Immature natural killer cell (primary cell): ENCODE data around the gene FUT9. TPM values are rescaled to one million over a fixed set of nuclear protein-coding genes. Genes with fewer than 3 reads are reported as not detected.

ENCODE experiments used
- DNase-seq, 3 donors: peaks; one replicate each; pipeline ENCODE4 v3.0.0; 2022; ENCODE audit warnings: mixed read lengths in 1 of 3
- H3K27ac Mint-ChIP-seq, 6 donors: one replicate each; pipeline ENCODE4 v1.8.0; 2020; ENCODE audit warnings: mixed read lengths in 6 of 6, mild to moderate bottlenecking in 5 of 6, inconsistent platforms in 4 of 6, moderate library complexity in 3 of 6
- H3K27me3 Mint-ChIP-seq, 3 donors: one replicate each; pipeline ENCODE4 v1.8.0; 2020 to 2021; ENCODE audit warnings: low read depth in 3 of 3, mild to moderate bottlenecking in 3 of 3, mixed read lengths in 3 of 3, moderate library complexity in 3 of 3, inconsistent platforms in 1 of 3
- H3K36me3 Mint-ChIP-seq, 3 donors: one replicate each; pipeline ENCODE4 v1.8.0; 2020; ENCODE audit warnings: mixed read lengths in 3 of 3, inconsistent platforms in 2 of 3, mild to moderate bottlenecking in 2 of 3
- H3K4me1 Mint-ChIP-seq, 2 donors: one replicate each; pipeline ENCODE4 v1.8.0; 2020; ENCODE audit warnings: inconsistent platforms in 2 of 2, mild to moderate bottlenecking in 2 of 2, mixed read lengths in 2 of 2, moderate library complexity in 1 of 2
- H3K4me3 Mint-ChIP-seq, 5 donors: one replicate each; pipeline ENCODE4 v1.8.0; 2020; ENCODE audit warnings: mild to moderate bottlenecking in 5 of 5, mixed read lengths in 5 of 5, inconsistent platforms in 3 of 5, moderate library complexity in 3 of 5
- H3K9me3 Mint-ChIP-seq, 6 donors: one replicate each; pipeline ENCODE4 v1.8.0; 2020; ENCODE audit warnings: mild to moderate bottlenecking in 6 of 6, mixed read lengths in 6 of 6, inconsistent platforms in 4 of 6, moderate library complexity in 3 of 6
- polyA plus RNA-seq, 3 donors: library from polyadenylated mRNA; unstranded; fragments of 300-500 nt; fragmentation: Illumina TruSeq; gene quantifications; one replicate each; pipeline ENCODE4 v1.2.3, GENCODE V29; 2021

Gene FUT9
- polyA plus RNA-seq, 3 donors from 2014 or later: not detected

GRCh38 chr6:96016334-96017069 lies 728 bp downstream of the FUT9 start:
- Mint-ChIP-seq H3K36me3 (no peaks in the 10 kb centered on the region), H3K9me3 (peaks cover 4 to 11% (median 5%) of the 10 kb centered on the region in 6 donors), H3K27ac (no peak overlapping the region), H3K4me1 (no peaks in the 10 kb centered on the region), H3K4me3 (no peak overlapping the region), H3K27me3 (peaks cover 0 to 7% (median 0%) of the 10 kb centered on the region in 3 donors)
- no peak for DNase-seq

GRCh38 chr6:96017070-96017359 lies 1.2 kb downstream of the FUT9 start:
- H3K4me3 Mint-ChIP-seq: no peak overlapping the region
- H3K27ac Mint-ChIP-seq: no peak overlapping the region
- peaks cover 0 to 7% (median 0%) of the 10 kb centered on the region in 3 donors for H3K27me3 Mint-ChIP-seq
- no peaks in the 10 kb centered on the region for H3K36me3 Mint-ChIP-seq
- H3K4me1 Mint-ChIP-seq: no peaks in the 10 kb centered on the region
- no peak for DNase-seq
- peaks cover 0 to 8% (median 5%) of the 10 kb centered on the region in 6 donors for H3K9me3 Mint-ChIP-seq

- no peak for DNase-seq
- Mint-ChIP-seq H3K4me3 (no peak overlapping the region), H3K27me3 (no peaks in the 10 kb centered on the region), H3K36me3 (no peaks in the 10 kb centered on the region), H3K27ac (no peak overlapping the region), H3K4me1 (no peaks in the 10 kb centered on the region), H3K9me3 (peaks cover 0 to 5% (median 2%) of the 10 kb centered on the region in 6 donors)
These were observed 6.5 kb downstream of the FUT9 start for GRCh38 chr6:96022225-96022624.

- Mint-ChIP-seq H3K4me1 (no peaks in the 10 kb centered on the region), H3K4me3 (no peak overlapping the region), H3K27ac (no peak overlapping the region), H3K27me3 (no peaks in the 10 kb centered on the region), H3K36me3 (no peaks in the 10 kb centered on the region), H3K9me3 (no peaks in the 10 kb centered on the region)
- DNase-seq: no peak
These were observed 16.9 kb downstream of the FUT9 start for GRCh38 chr6:96032661-96033060.

GRCh38 chr6:96051555-96051954 lies 35.8 kb downstream of the FUT9 start:
- no peaks in the 10 kb centered on the region for H3K27me3 Mint-ChIP-seq
- DNase-seq: no peak
- H3K27ac Mint-ChIP-seq: no peak overlapping the region
- no peaks in the 10 kb centered on the region for H3K4me1 Mint-ChIP-seq
- H3K36me3 Mint-ChIP-seq: no peaks in the 10 kb centered on the region
- peaks cover 0 to 14% (median 4%) of the 10 kb centered on the region in 6 donors for H3K9me3 Mint-ChIP-seq
- H3K4me3 Mint-ChIP-seq: no peak overlapping the region

GRCh38 chr6:96058082-96058481 lies 42.3 kb downstream of the FUT9 start:
- Mint-ChIP-seq H3K4me1 (no peaks in the 10 kb centered on the region), H3K36me3 (no peaks in the 10 kb centered on the region), H3K27me3 (no peaks in the 10 kb centered on the region)

GRCh38 chr6:96059586-96059985 lies 43.8 kb downstream of the FUT9 start:
- no peak for DNase-seq
- Mint-ChIP-seq H3K27me3 (peaks cover 0 to 1% (median 0%) of the 10 kb centered on the region in 3 donors), H3K36me3 (no peaks in the 10 kb centered on the region), H3K4me1 (no peaks in the 10 kb centered on the region), H3K4me3 (no peak overlapping the region), H3K27ac (no peak overlapping the region), H3K9me3 (peaks cover 0 to 9% (median 3%) of the 10 kb centered on the region in 6 donors)

More at GRCh38 chr6:96058082-96058481, 42.3 kb downstream of the FUT9 start:
- Mint-ChIP-seq H3K27ac (no peak overlapping the region), H3K4me3 (no peak overlapping the region), H3K9me3 (peaks cover 0 to 4% (median under 1%) of the 10 kb centered on the region in 6 donors)
- no peak for DNase-seq

GRCh38 chr6:96060249-96060648 lies 44.5 kb downstream of the FUT9 start:
- no peaks in the 10 kb centered on the region for H3K36me3 Mint-ChIP-seq
- H3K9me3 Mint-ChIP-seq: peaks cover 0 to 9% (median 3%) of the 10 kb centered on the region in 6 donors
- no peaks in the 10 kb centered on the region for H3K4me1 Mint-ChIP-seq
- no peak overlapping the region for H3K4me3 Mint-ChIP-seq
- peaks cover 0 to 1% (median 0%) of the 10 kb centered on the region in 3 donors for H3K27me3 Mint-ChIP-seq
- H3K27ac Mint-ChIP-seq: no peak overlapping the region
- DNase-seq: no peak

- H3K27me3 Mint-ChIP-seq: peaks cover 0 to 3% (median 0%) of the 10 kb centered on the region in 3 donors
- no peaks in the 10 kb centered on the region for H3K36me3 Mint-ChIP-seq
- H3K4me1 Mint-ChIP-seq: no peaks in the 10 kb centered on the region
- H3K27ac Mint-ChIP-seq: no peak overlapping the region
- no peak for DNase-seq
- H3K9me3 Mint-ChIP-seq: peaks cover 0 to 8% (median 4%) of the 10 kb centered on the region in 6 donors
- no peak overlapping the region for H3K4me3 Mint-ChIP-seq
These were observed 49.4 kb downstream of the FUT9 start for GRCh38 chr6:96065213-96065612.

- Mint-ChIP-seq H3K9me3 (peaks cover 0 to 12% (median 4%) of the 10 kb centered on the region in 6 donors), H3K4me1 (no peaks in the 10 kb centered on the region), H3K36me3 (no peaks in the 10 kb centered on the region), H3K4me3 (no peak overlapping the region), H3K27ac (no peak overlapping the region), H3K27me3 (peaks cover 0 to 3% (median 0%) of the 10 kb centered on the region in 3 donors)
- DNase-seq: no peak
These were observed 50.6 kb downstream of the FUT9 start for GRCh38 chr6:96066376-96066775.

GRCh38 chr6:96073555-96073954 lies 57.8 kb downstream of the FUT9 start:
- Mint-ChIP-seq H3K27me3 (no peaks in the 10 kb centered on the region), H3K4me1 (no peaks in the 10 kb centered on the region), H3K9me3 (peaks cover 0 to 8% (median 2%) of the 10 kb centered on the region in 6 donors), H3K4me3 (no peak overlapping the region), H3K36me3 (no peaks in the 10 kb centered on the region), H3K27ac (no peak overlapping the region)
- DNase-seq: no peak

GRCh38 chr6:96074006-96074405 lies 58.2 kb downstream of the FUT9 start:
- H3K4me3 Mint-ChIP-seq: no peak overlapping the region
- peaks cover 0 to 7% (median 4%) of the 10 kb centered on the region in 6 donors for H3K9me3 Mint-ChIP-seq
- no peaks in the 10 kb centered on the region for H3K27me3 Mint-ChIP-seq
- no peak for DNase-seq
- no peaks in the 10 kb centered on the region for H3K4me1 Mint-ChIP-seq
- H3K27ac Mint-ChIP-seq: no peak overlapping the region
- H3K36me3 Mint-ChIP-seq: no peaks in the 10 kb centered on the region

- Mint-ChIP-seq H3K27me3 (no peaks in the 10 kb centered on the region), H3K36me3 (no peaks in the 10 kb centered on the region), H3K4me1 (no peaks in the 10 kb centered on the region), H3K4me3 (no peak overlapping the region), H3K9me3 (peaks cover 0 to 12% (median 5%) of the 10 kb centered on the region in 6 donors), H3K27ac (no peak overlapping the region)
- DNase-seq: no peak
These were observed 60.1 kb downstream of the FUT9 start for GRCh38 chr6:96075826-96076225.

- peaks cover 0 to 3% (median 0%) of the 10 kb centered on the region in 3 donors for H3K36me3 Mint-ChIP-seq
- H3K4me1 Mint-ChIP-seq: no peaks in the 10 kb centered on the region
- H3K9me3 Mint-ChIP-seq: peaks cover 3 to 29% (median 4%) of the 10 kb centered on the region in 6 donors
- no peak overlapping the region for H3K4me3 Mint-ChIP-seq
- no peaks in the 10 kb centered on the region for H3K27me3 Mint-ChIP-seq
- no peak overlapping the region for H3K27ac Mint-ChIP-seq
- DNase-seq: no peak
These were observed 71.0 kb downstream of the FUT9 start for GRCh38 chr6:96086745-96087144.

GRCh38 chr6:96089173-96089572 lies 73.4 kb downstream of the FUT9 start:
- H3K4me3 Mint-ChIP-seq: no peak overlapping the region
- H3K27ac Mint-ChIP-seq: no peak overlapping the region
- H3K36me3 Mint-ChIP-seq: peaks cover 0 to 3% (median 0%) of the 10 kb centered on the region in 3 donors
- H3K9me3 Mint-ChIP-seq: peaks cover 3 to 29% (median 5%) of the 10 kb centered on the region in 6 donors
- peaks cover 0 to 2% (median 0%) of the 10 kb centered on the region in 3 donors for H3K27me3 Mint-ChIP-seq
- no peak for DNase-seq
- H3K4me1 Mint-ChIP-seq: no peaks in the 10 kb centered on the region
